H9 (cell line): ENCODE results near the gene ZNF17. TPM values are rescaled to one million over a fixed set of nuclear protein-coding genes. Genes with fewer than 3 reads are reported as not detected.

Experiments
- DNase-seq: peaks from one replicate; pipeline ENCODE4 v3.0.0-alpha.2; 2017
- H2AFZ ChIP-seq: one replicate; pipeline ENCODE4 v1.6.1; 2013; ENCODE audit warnings: mild to moderate bottlenecking, low read length, control low read depth, moderate library complexity
- H2AK5ac ChIP-seq: 2 replicates; pipeline ENCODE4 v1.6.1; 2013; ENCODE audit warnings: low read length, control low read depth, mixed read lengths; ENCODE audit not compliant: insufficient read length
- H2BK120ac ChIP-seq: one replicate; pipeline ENCODE4 v1.6.1; 2013; ENCODE audit warnings: low read depth, mild to moderate bottlenecking, low read length, control low read depth, inconsistent platforms; ENCODE audit not compliant: poor library complexity, severe bottlenecking
- H2BK12ac ChIP-seq: 2 replicates; pipeline ENCODE4 v1.6.1; 2013; ENCODE audit warnings: low read length, control low read depth, mixed read lengths, low read depth; ENCODE audit not compliant: insufficient read length
- H2BK15ac ChIP-seq: 2 replicates; pipeline ENCODE4 v1.6.1; 2013; ENCODE audit warnings: low read depth, low read length, control low read depth
- H2BK20ac ChIP-seq: one replicate; pipeline ENCODE4 v1.6.1; 2013; ENCODE audit warnings: low read depth, mild to moderate bottlenecking, low read length, control low read depth, inconsistent platforms; ENCODE audit not compliant: poor library complexity, severe bottlenecking
- H2BK5ac ChIP-seq: 2 replicates; pipeline ENCODE4 v1.6.1; 2013; ENCODE audit warnings: low read length, control low read depth, mixed read lengths; ENCODE audit not compliant: insufficient read length
- H3K14ac ChIP-seq: 2 replicates; pipeline ENCODE4 v1.6.1; 2013; ENCODE audit warnings: low read length, control low read depth; ENCODE audit not compliant: insufficient read depth
- H3K18ac ChIP-seq: 2 replicates; pipeline ENCODE4 v1.6.1; 2013; ENCODE audit warnings: low read depth, mild to moderate bottlenecking, mixed read lengths, low read length, control low read depth; ENCODE audit not compliant: insufficient read length
- H3K23ac ChIP-seq: 2 replicates; pipeline ENCODE4 v1.6.1; 2013; ENCODE audit warnings: low read length, control low read depth, mixed read lengths, low read depth; ENCODE audit not compliant: insufficient read length
- H3K23me2 ChIP-seq: 2 replicates; pipeline ENCODE4 v1.6.1; 2013; ENCODE audit warnings: low read depth, mild to moderate bottlenecking, mixed read lengths, low read length, control low read depth; ENCODE audit not compliant: insufficient read length, poor library complexity, severe bottlenecking
- H3K27ac ChIP-seq: 2 replicates; pipeline ENCODE4 v1.5.1; 2013; ENCODE audit warnings: low read length, control low read depth, mixed read lengths, low read depth; ENCODE audit not compliant: insufficient read length
- H3K27me3 ChIP-seq: 2 replicates; pipeline ENCODE4 v1.6.1; 2013; ENCODE audit warnings: low read length, control low read depth, inconsistent platforms; ENCODE audit not compliant: insufficient read depth
- H3K4ac ChIP-seq: 2 replicates; pipeline ENCODE4 v1.6.1; 2013; ENCODE audit warnings: low read depth, mild to moderate bottlenecking, control low read depth, inconsistent platforms, low read length, moderate library complexity
- H3K4me1 ChIP-seq: 2 replicates; pipeline ENCODE4 v1.6.1; 2013; ENCODE audit warnings: low read length, control low read depth, inconsistent platforms; ENCODE audit not compliant: insufficient read depth
- H3K4me2 ChIP-seq: 2 replicates; pipeline ENCODE4 v1.6.1; 2013; ENCODE audit warnings: low read length, control low read depth, mixed read lengths; ENCODE audit not compliant: insufficient read length, insufficient read depth
- H3K56ac ChIP-seq: 2 replicates; pipeline ENCODE4 v1.6.1; 2013; ENCODE audit warnings: low read depth, mild to moderate bottlenecking, mixed read lengths, low read length, control low read depth; ENCODE audit not compliant: insufficient read length
- H3K79me1 ChIP-seq: 2 replicates; pipeline ENCODE4 v1.6.1; 2013; ENCODE audit warnings: low read depth, mild to moderate bottlenecking, moderate library complexity, low read length, control low read depth, inconsistent platforms; ENCODE audit not compliant: insufficient read depth, poor library complexity, severe bottlenecking
- H3K79me2 ChIP-seq: 2 replicates; pipeline ENCODE4 v1.6.1; 2013; ENCODE audit warnings: low read length, control low read depth, inconsistent platforms; ENCODE audit not compliant: insufficient read depth
- H3K9ac ChIP-seq: 2 replicates; pipeline ENCODE4 v1.6.1; 2013; ENCODE audit warnings: low read length, control low read depth, mixed read lengths; ENCODE audit not compliant: insufficient read length; ENCODE audit errors: extremely low read depth
- H3K9me3 ChIP-seq: one replicate; pipeline ENCODE4 v1.6.1; 2013; ENCODE audit warnings: low read depth, low read length, inconsistent platforms; ENCODE audit not compliant: control insufficient read depth
- H3T11ph ChIP-seq: one replicate; pipeline ENCODE4 v1.6.1; 2013; ENCODE audit warnings: mild to moderate bottlenecking, low read length, control low read depth, inconsistent platforms
- H4K20me1 ChIP-seq: one replicate; pipeline ENCODE4 v1.6.1; 2013; ENCODE audit not compliant: control insufficient read depth, insufficient read length, insufficient read depth
- H4K5ac ChIP-seq: 2 replicates; pipeline ENCODE4 v1.6.1; 2013; ENCODE audit warnings: low read depth, mild to moderate bottlenecking, mixed read lengths, low read length, control low read depth; ENCODE audit not compliant: insufficient read length
- H4K8ac ChIP-seq: replicated peaks from 2 replicates; pipeline ENCODE4 v1.6.1; 2013; ENCODE audit warnings: low read length, control low read depth, mixed read lengths, low read depth; ENCODE audit not compliant: insufficient read length
- H4K91ac ChIP-seq: 2 replicates; pipeline ENCODE4 v1.6.1; 2013; ENCODE audit warnings: low read depth, mild to moderate bottlenecking, moderate library complexity, mixed read lengths, low read length, control low read depth; ENCODE audit not compliant: insufficient read length
- H3K27ac Mint-ChIP-seq, 3 experiments: 2 replicates in 2 of 3; 3 replicates in 1 of 3; pipeline ENCODE4 v1.8.0; 2020 to 2021; ENCODE audit warnings: mixed read lengths in 3 of 3, mild to moderate bottlenecking in 1 of 3, moderate library complexity in 1 of 3
- H3K27me3 Mint-ChIP-seq: 2 replicates; pipeline ENCODE4 v1.8.0; 2021; ENCODE audit warnings: low read depth, mild to moderate bottlenecking, moderate library complexity, mixed read lengths
- H3K36me3 Mint-ChIP-seq, 3 experiments: 2 replicates in 2 of 3; 3 replicates in 1 of 3; pipeline ENCODE4 v1.8.0; 2020 to 2021; ENCODE audit warnings: low read depth in 3 of 3, mixed read lengths in 3 of 3; ENCODE audit not compliant: insufficient read depth in 1 of 3
- H3K4me1 Mint-ChIP-seq, 2 experiments: 2 replicates each; pipeline ENCODE4 v1.8.0; 2020; ENCODE audit warnings: mixed read lengths in 2 of 2
- H3K4me3 Mint-ChIP-seq, 2 experiments: 2 replicates in 1 of 2; 3 replicates in 1 of 2; pipeline ENCODE4 v1.8.0; 2020 to 2021; ENCODE audit warnings: mild to moderate bottlenecking in 2 of 2, mixed read lengths in 2 of 2, moderate library complexity in 1 of 2
- H3K9me3 Mint-ChIP-seq, 2 experiments: 2 replicates in 1 of 2; 3 replicates in 1 of 2; pipeline ENCODE4 v1.8.0; 2020; ENCODE audit warnings: mild to moderate bottlenecking in 2 of 2, mixed read lengths in 2 of 2, moderate library complexity in 1 of 2
- CTCF ChIP-seq: fragments of 200-600 bp; sonication (generic); conservative IDR thresholded peaks from 3 replicates; pipeline ENCODE4 v1.8.0; 2021; ENCODE audit warnings: antibody characterized with exemption, mild to moderate bottlenecking
- WGBS: extraction: QIAGEN DNeasy Blood & Tissue Kit; methylation state at CpG from one replicate; pipeline ENCODE4 v1.1.7; 2013; ENCODE audit warnings: missing lambda C conversion rate, low lambda C conversion rate, mixed read lengths; ENCODE audit not compliant: insufficient read length; ENCODE audit errors: extremely low coverage; 5-methylcytosine and 5-hydroxymethylcytosine counted together
- total RNA-seq: library from RNA; stranded (reverse); gene quantifications from 2 replicates; pipeline ENCODE4 v1.2.1, GENCODE V29; 2021

The ZNF17 gene
- total RNA-seq, 1 experiment from 2014 or later, result 16.3 TPM

GRCh38 chr19:57377498-57378146 is 33.3 kb upstream of the ZNF17 start:
- no peak overlapping the region for H2BK20ac ChIP-seq
- no peak overlapping the region for H3T11ph ChIP-seq
- no peaks in the 10 kb centered on the region; the same call in none of the 2 replicates for H3K27me3 Mint-ChIP-seq
- H4K8ac ChIP-seq, result no peak overlapping the region
- no peaks in the 10 kb centered on the region for H3K4me1 ChIP-seq
- TF ChIP-seq CTCF, result no peak
- no peak for DNase-seq
- peaks cover 49 to 56% of the 10 kb centered on the region in 2 experiments for H3K9me3 Mint-ChIP-seq
- no peak overlapping the region for H3K23ac ChIP-seq
- H3K79me2 ChIP-seq, result no peaks in the 10 kb centered on the region
- no peaks in the 10 kb centered on the region for H3K23me2 ChIP-seq
- H2BK15ac ChIP-seq, result no peak overlapping the region
- no peak overlapping the region for H2BK120ac ChIP-seq
- H4K5ac ChIP-seq, result no peak overlapping the region
- H3K9ac ChIP-seq, result no peak overlapping the region
- no peaks in the 10 kb centered on the region for H3K79me1 ChIP-seq
- H3K56ac ChIP-seq, result no peak overlapping the region
- no peak overlapping the region for H4K91ac ChIP-seq
- WGBS, result no CpG with 5 or more reads among the region's 3 CpGs
- no peak overlapping the region for H2BK12ac ChIP-seq
- peaks cover 29% of the 10 kb centered on the region for H3K9me3 ChIP-seq
- H3K4me3 Mint-ChIP-seq, result no peak overlapping the region
- no peak overlapping the region for H3K27ac Mint-ChIP-seq
- no peaks in the 10 kb centered on the region for H4K20me1 ChIP-seq
- no peaks in the 10 kb centered on the region for H3K4me1 Mint-ChIP-seq
- H2BK5ac ChIP-seq, result no peak overlapping the region
- H3K27ac ChIP-seq, result no peak overlapping the region
- H3K27me3 ChIP-seq, result no peaks in the 10 kb centered on the region
- no peak overlapping the region for H3K4me2 ChIP-seq
- H3K14ac ChIP-seq, result no peak overlapping the region
- H2AK5ac ChIP-seq, result no peak overlapping the region
- H2AFZ ChIP-seq, result no peak overlapping the region
- H3K4ac ChIP-seq, result no peak overlapping the region
- no peak overlapping the region for H3K18ac ChIP-seq
- peaks cover 48 to 63% (median 59%) of the 10 kb centered on the region in 3 experiments for H3K36me3 Mint-ChIP-seq
